HG02763 (cell line): ENCODE measurements around the gene MPIG6B.
A peak's percentile ranks its signal among the peaks of the same experiment; 100 is the strongest.

ENCODE experiments used
- ATAC-seq: cut with Tn5 transposase; IDR thresholded peaks from one replicate; pipeline ENCODE4 v1.9.1; 2021; ENCODE audit warnings: mild to moderate bottlenecking, moderate library complexity; ENCODE audit not compliant: unreplicated experiment

MPIG6B gene

GRCh38 chr6:31765559-31765909, 42.4 kb downstream of the MPIG6B start:
- ATAC-seq, result no peak

DNA sequence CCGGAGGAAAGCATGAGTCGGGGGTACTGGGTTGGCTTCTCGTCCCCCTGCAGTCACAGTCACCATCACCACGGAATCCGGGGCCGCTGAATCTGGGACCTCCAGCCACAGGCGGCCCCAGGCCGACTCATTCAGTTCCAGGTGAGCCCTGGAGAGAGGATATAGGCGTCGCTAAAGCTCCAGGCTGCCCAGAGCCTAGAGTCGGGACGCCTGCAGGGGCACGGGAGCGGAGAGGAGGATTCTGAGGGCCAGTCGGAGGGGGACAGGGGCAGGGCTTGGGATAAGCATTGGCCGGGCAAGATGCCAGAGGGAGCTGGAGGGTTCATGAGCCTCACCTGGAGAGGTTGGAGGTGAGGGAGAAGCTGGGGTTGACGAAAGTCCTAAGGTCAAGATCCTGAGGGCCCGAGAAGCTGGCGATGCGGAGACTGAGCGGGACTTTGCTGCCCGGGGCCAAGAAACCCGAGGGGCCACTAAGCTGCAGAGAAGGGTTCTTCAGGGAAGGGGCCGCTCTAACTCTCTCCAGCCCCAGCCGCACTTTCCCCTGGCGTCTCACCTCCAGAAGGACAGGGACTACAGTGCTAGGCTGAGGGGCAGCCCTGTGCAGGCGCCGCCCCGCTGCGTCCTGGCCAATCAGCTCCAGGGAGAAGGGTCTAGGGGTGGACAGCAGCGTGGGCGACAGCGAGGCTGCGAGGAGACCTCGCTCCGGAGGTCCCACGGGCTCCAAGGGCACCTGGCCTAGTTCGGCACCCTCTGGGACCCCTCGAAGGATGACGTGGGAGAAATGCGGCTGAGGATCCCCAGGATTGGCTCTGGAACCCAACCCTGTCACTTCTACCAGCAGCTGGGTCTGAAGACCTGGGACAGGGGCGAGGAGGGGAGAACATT, 43.0 kb downstream of the MPIG6B start:
- no peak for ATAC-seq

- ATAC-seq, result no peak
These were observed 44.0 kb downstream of the MPIG6B start for GRCh38 chr6:31767096-31767645.

DNA sequence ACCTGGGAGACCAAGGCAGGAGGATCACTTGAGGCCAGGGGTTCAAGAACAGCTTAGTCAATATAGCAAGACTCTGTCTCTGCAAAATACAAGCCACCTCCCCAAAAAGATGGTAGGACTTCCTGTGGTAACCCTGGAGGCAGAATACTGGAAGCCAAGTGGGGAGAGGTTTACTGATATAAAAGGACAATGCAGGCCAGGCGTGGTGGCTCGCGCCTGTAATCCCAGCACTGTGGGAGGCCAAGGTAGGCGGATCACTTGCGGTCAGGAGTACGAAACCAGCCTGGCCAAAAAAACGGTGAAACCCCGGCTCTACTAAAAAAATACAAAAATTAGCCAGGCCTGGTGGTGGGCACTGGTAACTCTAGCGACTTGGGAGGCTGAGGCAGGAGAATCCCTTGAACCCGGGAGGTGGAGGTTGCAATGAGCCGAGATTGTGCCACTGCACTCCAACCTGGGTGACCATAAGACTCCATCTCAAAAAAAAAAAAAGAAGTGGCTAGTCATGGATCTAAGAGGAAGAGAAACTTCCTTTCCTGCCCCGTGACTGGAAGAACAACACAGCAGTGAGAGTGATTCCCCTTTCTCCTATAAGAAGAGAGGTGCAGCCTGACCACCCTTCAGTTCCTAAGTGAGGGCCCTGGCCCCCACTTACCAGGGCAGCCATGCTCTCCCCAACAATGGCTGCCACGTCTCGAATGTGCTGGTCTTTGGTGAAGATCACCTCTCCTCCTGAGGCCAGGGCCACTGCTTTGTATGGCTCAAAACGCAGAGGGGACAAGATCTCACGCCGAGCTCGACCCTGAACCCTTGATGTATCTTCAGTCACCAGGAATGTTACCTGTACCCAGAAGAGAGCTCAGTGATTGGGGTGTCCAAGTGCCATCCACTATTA, 45.4 kb downstream of the MPIG6B start:
- no peak for ATAC-seq

DNA sequence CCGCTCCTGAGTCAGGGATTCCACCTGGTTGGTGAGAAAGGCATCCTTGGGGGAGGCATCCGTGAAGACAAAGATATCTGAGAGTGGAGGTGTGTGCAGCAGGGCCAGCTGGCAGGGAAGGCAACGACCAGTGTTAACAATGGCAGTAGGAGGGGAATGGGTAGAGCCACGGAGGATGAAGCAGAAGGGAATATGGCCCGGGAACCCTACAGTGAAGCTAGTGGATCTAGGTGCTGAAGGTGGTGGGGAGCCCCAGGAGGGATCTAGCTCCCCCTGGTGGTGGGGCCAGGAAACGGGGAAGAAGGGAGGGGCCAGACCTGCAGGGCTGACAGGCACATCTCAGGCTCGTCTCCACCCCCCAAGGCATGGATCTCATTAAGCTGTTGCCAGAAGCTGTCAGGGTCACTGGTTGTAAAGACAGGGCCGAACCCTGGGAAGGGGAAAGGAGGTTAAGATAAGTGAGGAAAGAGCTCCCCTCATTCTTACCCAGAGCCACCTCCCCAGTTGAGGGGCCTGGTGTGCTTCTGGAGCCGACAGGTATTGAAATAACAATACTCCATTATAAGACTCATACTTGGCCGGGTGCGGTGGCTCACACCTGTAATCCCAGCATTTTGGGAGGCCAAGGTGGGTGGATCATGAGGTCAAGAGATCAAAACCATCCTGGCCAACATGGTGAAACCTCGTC, 46.7 kb downstream of the MPIG6B start:
- peak; percentile 53 for ATAC-seq

- no peak for ATAC-seq
These were observed 47.7 kb downstream of the MPIG6B start for GRCh38 chr6:31770860-31771259.

- ATAC-seq, result no peak
These were observed 48.8 kb downstream of the MPIG6B start for GRCh38 chr6:31771992-31772358.

DNA sequence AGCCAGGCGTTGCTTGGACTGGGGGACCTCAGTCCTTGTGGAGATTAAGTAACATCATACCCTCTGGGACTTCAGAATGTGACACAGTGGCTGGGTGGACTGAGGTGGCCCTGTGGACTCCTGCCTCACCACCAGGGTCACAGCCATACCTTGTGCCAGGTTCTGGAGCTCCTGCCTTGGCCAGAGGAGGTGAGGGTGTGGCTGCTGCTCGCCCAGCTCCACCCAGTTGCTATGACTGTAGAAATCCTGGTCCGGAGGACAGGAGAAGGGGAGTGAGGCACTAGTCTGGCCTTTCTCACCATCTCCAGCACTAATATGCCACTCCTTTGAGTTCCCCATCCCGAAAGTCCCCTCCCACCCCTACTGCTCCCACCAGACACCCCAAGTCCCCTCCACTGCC, 52.0 kb downstream of the MPIG6B start:
- no peak for ATAC-seq

DNA sequence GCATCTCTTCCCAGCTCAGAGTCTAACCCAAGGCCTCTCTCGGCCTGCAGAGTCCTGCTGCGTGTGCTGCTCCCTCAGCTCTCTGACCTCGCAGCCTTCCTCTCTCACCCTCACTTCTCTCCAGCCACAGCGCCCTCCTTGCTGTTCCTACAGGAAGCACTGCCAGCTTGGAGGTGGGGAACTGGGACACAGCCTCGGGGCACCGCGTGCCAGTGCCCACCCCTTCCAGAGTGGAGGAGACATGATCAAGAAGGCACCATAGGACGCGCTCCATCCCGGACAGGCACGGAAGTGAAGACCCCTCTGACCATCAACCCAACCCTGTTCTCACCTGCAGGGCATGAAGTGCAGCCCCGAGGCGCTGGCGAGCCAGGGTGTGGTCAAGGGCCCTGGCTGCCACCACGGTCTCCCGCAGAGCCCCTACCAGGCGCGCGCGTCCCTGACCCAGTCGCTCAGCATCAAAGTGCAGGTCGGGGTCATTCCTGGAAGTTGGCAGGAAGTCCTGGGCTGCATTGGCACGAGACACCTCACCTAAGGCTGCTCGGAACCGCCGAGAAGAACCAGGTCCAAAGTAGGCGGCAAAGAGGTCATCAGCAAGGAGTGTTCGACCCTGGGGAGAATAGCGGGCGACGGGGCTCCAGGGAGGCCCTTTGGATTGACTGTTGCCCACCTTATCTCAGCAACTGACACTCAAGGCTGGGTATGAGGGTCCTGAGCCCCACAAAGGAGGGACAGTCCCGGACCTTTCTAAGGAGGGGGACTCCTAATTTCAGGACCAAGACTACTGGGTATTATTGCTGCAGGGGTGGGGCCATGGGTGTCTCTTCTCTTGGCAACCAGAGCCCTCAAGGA, 52.7 kb downstream of the MPIG6B start:
- no peak for ATAC-seq
